ENCODE data around the gene C16orf90.
"Not testable (repeated sequence)": the region's sequence is repeated elsewhere in the genome, so short reads cannot be mapped to it uniquely, and the experiment has no call there.

Gene C16orf90

GRCh38 chr16:3482659-3483241 lies 12.5 kb downstream of the C16orf90 start:
- DNase-seq, result no peak

DNA sequence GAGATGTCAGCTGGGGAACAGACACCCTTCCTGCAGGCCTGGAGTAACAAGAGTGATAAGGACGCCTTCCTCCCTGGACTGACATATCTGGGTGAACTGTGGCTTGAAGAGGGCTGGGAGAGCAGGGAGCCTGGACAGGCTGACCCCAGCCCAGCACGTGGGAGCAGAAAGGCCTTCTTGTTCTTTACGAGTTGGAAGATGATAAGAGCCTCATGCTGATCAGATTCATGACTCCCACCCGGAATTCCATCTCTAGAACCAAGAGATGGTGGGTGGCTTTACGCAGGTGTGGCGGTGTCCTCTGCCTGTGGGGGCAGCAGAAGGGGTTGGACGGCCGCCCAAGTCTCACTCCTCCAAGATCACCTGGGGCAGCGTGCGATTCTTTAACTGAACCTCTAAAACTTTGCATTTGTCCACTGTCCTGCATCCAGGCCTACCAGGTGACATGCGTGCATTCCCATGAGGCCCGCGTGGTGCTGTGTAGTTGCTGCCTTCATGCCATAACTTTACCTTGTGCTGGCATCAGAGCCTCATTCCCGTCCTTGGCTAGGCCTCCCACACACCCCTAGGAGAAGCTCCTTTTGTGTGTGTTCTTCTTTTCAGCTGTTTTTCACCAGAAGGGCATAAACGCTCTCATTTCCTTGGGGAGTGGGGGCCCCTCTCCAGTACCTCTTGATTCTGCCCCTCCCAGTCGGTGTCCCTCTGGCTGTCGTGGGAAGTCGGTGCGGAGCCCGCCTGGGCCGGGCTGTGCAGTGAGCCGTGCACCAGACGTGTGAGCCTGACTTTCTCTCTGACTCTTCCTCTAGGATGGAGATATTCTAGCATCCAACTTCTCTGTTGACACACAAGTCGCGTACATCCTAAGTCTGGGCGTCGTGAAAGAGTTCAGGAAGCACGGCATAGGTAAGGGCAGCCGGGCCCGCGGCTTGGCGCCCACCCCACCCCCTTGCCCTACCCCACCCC lies 13.3 kb downstream of the C16orf90 start:
- DNase-seq, result no peak

DNA sequence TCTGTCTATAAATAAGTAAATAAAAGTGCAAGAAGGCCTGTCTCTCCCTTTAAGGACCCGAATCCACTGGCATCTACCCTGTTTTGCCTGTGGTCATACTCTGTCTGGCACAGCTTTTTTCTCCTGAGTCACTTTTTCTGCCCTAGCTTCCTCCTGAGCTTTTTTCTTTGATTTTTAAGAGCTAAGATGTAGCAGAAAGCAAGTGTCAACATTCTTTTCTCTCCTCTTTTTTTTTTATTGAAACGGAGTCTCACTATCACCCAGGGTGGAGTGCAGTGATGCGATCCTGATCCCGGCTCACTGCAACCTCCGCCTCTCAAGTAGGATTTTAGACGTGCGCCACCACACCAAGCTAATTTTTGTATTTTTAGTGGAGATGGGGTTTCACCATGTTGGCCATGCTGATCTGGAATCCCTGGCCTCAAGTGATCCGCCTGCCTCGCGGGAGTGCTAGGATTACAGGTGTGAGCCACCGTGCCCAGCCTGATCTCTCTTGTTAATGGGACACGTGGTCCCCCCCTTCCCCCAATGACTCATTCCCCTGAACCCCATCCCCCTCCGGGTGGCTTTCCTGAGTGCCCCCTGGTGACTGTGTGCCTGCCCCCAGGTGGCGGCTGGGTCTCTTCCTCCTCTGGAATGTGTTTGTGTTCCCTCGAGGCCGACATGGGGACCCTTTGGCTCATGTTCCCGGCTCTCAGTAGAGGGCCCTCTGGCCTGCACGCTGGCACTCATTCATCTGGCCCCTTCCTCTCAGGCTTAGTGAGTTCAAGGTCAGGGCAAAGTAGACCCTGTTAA lies 14.2 kb downstream of the C16orf90 start:
- no peak for DNase-seq

- DNase-seq, result no peak
Observed at GRCh38 chr16:3479654-3480216, 15.6 kb downstream of the C16orf90 start.

DNA sequence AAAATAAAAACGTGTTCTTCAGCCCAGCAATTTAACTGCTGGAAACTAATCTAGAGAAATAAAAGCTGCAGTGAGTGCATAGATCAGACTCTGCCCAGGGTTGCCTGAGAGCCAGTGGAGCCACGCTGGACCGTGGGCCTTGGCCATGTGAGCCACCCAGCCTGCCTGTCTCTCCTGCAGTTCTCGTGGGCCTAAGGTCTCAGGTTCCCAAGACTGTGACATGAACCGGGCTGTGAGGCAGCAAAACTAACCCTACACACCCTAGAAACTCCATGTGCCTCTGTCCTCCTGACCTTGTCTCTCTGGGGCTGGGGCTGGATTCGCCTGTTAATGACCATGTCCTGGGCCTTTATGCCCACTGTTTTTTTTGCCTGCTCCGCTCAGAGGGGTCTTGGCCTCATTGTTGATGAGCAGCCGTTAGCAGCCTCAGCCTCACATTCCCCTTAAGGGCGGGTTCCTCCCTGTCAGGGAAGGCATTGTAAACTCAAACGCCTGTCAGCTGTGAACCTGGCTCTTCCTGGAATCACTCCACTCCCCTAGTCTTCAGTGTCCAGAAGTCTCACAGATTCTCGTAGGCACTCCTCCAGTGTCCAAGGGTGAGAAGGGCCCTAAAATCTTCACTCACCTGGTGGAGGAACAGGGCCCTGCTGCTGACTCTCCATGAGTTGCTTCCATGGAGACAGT lies 16.9 kb downstream of the C16orf90 start:
- DNase-seq, result no peak

GRCh38 chr16:3476409-3476808 lies 18.9 kb downstream of the C16orf90 start:
- DNase-seq, result no peak

- no peak for DNase-seq
Observed at GRCh38 chr16:3475604-3476375, 19.5 kb downstream of the C16orf90 start.

GRCh38 chr16:3474870-3475269 lies 20.4 kb downstream of the C16orf90 start:
- DNase-seq, result not testable (repeated sequence)

DNA sequence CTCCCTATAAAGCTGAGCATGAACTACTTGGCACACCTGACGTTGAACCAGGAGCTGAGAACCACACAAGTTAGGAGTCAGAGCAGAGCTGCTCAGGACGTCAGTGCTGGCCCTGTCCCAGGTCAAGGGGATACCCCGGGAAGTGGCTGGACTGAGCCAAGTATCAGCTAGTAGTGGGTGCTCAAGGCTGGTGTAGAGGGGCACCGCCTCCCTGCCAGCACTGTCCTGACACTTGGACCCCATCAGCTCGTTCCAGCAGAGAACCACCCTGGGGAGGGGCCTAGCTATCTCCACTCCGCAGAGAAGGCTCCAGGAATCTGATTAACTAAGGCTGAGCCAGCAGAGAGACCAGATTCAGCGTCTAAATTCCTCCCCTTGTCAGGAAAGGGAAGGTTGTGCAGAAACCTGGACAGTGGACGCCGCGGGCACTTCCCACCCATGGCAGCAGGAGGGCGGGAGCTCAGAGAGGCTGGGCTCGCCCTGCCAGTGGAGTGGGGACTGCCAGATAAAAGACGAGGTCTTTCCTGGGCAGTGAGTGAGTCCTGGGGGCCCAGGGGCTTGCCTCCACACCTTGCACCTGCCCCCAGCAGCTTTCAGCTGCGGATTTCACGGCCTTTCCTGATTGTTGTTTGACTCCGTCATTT lies 21.0 kb downstream of the C16orf90 start:
- no peak for DNase-seq

DNA sequence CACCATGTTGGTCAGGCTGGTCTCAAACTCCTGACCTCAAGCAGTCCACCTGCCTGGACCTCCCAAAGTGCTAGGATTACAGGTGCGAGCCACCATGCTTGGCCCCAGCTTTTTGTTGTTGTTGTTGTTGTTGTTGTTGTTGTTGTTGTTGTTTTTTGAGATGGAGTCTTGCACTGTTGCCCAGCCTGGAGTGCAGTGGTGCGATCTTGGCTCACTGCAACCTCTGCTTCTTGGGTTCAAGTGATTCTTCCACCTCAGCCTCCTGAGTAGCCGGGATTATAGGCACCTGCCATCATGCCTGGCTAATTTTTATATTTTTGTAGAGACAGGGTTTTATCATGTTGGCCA lies 21.7 kb downstream of the C16orf90 start:
- not testable (repeated sequence) for DNase-seq

DNA sequence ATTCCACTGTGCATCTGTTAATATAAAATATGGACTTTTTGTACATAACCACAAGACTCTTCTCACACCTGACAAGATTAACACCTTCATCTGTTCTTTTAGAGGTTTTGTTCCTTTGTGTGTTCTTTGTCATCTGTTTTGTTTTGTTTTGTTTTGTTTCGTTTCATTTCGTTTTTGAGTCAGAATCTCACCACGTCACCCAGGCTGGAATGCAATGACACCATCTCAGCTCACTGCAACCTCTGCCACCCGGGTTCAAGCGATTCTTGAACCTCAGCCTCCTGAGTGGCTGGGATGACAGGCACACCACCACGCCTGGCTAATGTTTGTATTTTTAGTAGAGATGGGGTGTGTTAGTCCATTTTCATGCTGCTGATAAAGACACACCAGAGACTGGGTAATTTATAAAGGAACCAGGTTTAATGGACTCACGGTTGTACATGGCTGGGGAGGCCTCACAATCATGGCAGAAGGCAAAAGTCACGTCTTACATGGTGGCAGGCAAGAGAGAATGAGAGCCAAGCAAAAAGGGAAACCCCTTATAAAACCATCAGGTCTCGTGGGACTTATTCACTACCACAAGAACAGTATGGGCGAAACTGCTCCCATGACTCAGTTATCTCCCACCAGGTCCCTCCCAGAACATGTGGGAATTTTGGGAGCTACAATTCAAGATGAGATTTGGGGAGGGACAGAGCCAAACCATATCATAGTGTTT lies 22.3 kb downstream of the C16orf90 start:
- DNase-seq, result no peak

- no peak for DNase-seq
Observed at GRCh38 chr16:3471518-3472176, 23.6 kb downstream of the C16orf90 start.

DNA sequence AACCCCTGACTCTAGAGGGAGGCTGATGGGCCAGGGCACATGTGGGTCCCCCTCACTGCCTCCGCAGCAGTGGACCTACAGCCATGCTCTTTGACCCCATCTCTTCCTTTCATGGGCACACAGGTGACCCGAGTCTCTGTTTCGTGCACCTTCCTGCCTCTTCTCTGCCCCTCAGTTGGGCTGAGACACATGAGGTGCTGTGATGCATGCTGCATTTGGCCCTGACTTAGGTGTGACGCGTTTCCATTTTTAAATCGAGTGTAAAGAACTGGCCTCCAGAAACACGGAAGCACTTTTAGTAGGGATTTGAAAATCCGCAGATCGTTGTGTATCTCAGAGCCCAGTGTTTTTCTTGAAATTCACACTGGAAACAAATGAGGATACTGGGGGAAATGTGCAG lies 24.6 kb downstream of the C16orf90 start:
- no peak for DNase-seq

DNA sequence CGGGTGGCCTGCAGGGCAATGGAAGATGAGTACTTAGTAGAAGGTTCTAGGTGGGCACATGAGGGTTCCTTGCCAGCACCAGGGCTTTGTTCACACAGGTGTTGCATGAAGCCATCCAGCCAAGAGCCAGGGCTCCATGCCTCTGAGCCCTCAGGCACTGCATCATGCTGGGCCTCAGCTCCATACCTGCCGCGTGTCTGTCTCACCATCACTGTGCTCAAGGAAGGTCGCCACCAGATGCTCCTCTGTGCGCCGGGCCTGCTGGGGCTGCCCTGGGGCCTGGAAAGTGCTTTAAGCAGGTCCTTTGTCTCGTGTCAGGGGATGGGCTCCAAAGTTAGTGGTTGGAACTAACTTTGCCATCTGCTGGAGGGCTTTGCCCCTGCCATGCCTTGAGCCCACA lies 25.6 kb downstream of the C16orf90 start:
- DNase-seq, result no peak

DNA sequence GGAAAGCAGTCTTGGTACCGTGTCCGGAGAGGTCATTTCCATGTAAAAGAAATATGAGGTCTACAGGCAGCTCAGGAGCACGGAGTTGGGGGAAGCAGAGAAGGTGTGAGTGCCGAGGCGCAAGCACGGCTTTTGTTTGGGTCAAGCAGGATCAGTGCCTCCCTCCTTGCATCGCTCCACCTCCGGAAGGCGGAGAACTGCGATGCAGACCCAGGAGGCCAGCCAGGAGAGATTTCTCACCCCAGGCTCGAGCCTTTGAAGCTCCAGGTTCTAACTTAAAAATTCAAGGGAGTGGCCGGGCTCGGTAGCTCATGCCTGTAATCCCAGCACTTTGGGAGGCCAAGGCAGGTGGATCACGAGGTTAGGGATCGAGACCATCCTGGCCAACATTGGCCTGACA lies 26.8 kb downstream of the C16orf90 start:
- DNase-seq, result no peak

- no peak for DNase-seq
Observed at GRCh38 chr16:3467921-3468320, 27.4 kb downstream of the C16orf90 start.

DNA sequence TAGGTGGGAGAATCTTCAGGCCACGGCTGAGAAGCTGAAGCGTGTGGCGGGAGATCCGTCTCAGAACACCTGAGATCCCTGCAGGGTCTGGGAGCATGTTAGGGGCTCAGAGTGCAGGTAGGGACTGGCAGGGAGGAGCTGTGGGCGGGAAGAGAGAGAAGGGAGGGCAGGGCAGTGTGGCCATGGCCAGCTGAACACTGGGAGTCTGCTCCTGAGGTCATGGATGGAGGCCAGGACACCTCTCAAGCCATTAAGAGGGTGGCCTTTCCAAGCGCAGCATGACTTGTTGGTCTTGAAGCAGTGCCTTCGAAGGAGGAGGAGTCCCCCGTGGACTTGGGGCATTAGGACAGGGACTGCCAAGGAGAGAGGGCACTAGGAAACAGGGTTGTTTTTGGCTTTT lies 28.1 kb downstream of the C16orf90 start:
- no peak for DNase-seq

GRCh38 chr16:3465911-3466584 lies 29.2 kb downstream of the C16orf90 start:
- DNase-seq, result no peak

- DNase-seq, result no peak
Observed at GRCh38 chr16:3465301-3465700, 30.0 kb downstream of the C16orf90 start.

All from activated effector memory CD4-positive, alpha-beta T cell treated with anti-CD3 and anti-CD28 coated beads, Interleukin-2, amount 50 U/mL, for 16 hours (primary cell).